T1000 (cell line): ENCODE data around the gene ADCY2.

ENCODE experiments used
- DNase-seq: peaks from one replicate; lab custom pipeline; 2025; ENCODE audit warnings: mixed read lengths; lab: John Stamatoyannopoulos, UW

The ADCY2 gene

DNA sequence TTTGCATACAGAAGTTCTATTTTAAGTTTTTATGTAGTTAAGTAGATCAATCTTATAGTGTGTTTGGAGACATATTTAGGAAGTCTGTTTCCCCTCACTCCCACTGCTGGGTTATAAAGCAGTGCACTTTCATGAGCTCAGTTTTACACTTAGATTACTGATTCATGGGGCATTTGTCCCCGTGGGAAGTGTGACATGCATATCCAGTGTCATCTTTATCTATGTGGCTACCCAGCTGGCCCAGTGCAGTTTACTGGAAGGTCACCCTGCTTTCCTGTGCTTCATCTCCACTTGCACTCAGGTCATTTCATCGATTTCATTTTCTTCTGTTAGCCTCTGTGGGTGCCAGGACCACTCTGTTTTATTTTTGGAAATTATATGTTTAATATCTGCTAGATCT lies 49.1 kb downstream of the ADCY2 start:
- DNase-seq: no peak

DNA sequence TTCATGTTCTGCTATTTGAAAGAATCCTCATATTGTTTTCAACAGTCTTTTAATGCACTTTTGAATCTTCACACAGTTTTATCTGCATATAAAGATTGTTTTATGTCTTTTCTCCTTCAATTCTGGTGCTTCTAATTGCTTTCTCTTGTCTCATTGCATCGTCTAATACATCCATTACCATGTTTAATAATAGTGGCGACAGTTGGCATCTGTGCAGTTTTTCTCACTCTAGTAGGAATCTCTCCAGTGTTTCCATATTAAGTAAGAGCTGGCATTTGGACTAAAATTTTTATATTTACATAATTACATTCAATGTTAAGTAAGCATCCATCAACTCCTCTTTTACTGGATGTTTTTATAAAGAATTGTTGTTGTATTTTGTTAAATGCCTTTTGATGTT lies 49.9 kb downstream of the ADCY2 start:
- DNase-seq: no peak

DNA sequence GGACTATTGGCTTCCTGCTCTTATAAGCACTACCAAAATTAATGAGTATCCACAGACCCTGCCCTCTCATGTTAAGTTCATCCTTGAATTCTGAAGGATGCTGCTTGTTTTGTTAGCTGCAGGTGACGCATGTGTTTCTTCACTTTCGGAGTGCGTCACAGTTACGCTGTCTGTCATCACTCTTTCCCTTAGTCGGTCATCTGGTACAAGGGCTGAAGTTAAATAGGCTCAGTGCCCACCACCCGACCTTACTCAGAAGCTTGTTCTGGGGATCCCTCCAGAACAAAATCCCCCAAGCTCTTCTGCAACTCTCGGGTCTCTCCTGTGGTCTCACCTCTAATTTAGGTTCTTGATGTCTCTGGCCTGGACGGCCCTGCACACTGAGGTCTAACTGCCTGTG lies 51.0 kb downstream of the ADCY2 start:
- no peak for DNase-seq

DNA sequence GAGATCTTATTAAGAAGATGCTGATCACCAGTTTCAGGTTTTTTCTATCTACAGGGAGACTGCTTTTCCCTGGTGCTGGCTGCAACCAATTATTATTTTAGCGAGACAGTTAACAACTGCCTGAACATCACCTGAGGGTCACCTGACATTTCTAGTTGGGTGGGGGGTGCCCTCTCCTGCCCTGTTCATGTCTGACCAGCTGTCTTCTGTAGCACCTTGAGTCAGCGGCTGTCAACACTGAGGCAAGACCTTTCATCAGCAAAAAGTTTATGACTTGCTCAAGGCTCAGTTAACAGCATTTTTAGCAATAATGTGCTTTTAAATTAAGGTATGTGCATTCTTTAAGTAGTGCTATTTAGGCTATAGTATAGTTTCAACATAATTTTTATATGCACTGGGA lies 58.0 kb downstream of the ADCY2 start:
- DNase-seq: no peak

DNA sequence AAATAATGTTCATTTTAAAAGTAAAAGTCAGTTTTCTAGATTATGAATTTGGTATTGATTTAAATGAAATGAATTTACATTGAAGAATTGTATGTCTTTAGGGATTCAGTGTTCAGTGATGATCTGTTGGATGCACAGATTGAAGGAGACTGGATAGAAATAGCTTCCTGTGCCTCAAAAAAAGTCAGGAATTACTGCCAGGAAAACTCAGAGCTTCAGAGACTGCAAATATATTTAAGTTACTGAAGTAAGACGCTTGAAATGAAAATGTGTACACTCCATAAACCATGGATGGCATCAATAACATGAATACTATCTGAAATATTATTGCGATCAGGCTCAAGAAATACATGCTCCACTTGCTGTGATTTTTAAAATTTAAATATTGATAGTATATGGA lies 60.3 kb downstream of the ADCY2 start:
- DNase-seq: no peak

DNA sequence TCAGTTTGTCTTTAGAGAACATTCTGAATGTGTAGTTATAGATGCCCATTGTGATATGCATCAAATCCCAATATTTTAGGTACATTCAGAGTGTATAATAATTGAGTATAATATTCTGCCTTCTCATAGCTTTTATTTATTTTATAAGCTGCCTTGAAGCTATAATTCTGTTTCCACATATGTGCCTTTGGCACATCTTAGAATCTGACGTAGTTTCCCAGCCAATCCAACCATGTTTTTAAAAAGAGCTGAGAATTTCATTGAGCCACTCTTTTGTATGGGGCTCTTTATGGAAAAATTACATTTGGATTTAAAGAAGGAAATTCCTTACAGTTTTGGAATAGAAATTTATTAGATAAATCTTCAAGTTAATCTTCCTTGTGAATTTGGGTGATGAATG lies 65.4 kb downstream of the ADCY2 start:
- DNase-seq: no peak

DNA sequence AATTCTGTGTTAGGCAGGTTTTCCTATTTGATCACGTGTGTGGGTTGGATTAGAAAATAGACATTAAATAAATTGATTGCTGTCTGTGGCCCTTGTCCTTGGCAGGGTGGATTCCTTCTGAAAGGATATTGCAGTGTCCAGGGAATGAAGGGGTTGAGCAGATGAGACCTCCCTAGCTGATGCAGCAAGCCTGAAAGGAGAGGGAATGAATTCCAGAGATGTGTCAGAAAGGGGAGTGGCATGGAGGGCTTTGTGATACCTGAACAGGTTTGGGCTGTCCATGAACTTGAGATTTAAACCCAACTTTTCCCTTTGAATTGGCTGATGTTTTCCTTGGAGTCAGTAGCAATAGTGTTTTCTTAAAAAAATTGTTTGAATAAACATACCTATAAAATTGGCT lies 66.8 kb downstream of the ADCY2 start:
- no peak for DNase-seq

DNA sequence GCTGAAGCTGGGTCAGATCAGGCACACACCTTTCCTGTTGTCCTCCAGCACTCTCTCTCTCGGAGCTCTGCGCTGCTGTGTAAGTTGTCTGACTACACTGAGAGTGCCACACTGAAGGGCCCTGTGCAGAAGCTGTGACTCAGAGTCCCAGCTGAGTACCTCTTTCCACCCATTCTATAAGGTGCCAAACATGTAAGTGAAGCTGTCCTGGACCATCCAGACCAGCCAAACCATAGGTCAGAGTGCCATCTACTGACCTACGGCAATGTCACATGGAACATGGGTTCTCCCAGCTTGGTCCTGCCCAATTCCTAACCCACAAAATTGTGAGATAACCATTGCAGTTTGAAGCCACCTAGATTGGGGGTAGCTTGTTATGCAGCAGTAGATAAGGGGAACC lies 68.2 kb downstream of the ADCY2 start:
- DNase-seq: no peak

DNA sequence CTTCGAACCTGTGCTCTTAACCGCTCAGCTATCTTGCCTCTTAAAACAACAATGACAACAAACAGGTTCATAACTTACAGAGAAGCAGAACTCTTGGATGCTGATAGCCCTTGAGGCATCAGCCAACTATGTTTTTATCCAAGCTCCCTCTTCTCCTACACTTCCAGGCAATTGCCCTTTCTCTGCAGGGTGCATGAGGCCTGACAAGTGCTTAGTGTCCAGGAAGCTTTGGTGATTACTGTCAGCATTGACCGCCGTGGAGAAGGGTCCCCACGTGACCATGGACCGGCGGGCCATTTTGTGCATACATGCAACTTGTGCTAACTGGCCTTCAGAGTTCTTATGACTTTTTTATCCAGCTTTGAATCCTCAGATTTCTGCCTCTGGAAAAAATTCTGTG lies 71.2 kb downstream of the ADCY2 start:
- DNase-seq: no peak

DNA sequence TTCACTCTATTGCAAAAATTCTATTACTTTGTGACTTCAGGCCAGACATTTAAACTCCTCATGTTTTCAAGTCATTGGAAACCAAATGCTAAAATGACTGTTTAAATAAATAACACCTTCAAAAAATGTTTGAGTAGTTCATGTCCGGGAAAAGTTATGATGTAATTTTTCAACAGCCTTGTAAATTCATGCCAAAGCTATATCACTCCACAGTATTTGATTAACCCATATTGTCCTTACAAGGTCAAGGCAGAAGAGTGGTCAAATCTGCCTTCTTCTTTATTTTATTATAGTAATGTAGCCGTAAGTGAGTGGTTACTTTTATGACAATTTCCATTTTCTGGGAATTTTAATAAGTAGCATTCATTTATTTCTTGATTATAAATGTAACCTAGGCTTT lies 72.8 kb downstream of the ADCY2 start:
- no peak for DNase-seq

DNA sequence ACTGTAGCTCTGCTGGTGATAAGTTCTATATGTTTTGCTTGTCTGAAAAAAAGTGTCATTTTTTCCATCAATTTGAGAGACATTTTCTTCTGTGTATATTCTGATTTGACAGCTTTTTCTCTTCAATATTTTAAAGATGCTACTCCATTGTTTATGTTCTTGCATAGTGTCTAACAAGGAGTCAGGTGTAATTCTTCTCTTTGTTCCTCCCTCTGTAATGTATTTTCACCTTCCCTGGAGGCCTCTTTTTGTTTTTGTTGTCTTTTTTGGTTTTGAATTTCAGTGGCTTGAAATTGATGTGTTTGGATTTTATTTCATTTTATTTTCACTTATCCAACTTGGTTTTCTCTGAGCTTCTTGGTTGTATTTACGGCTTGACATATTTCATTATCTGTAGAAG lies 75.8 kb downstream of the ADCY2 start:
- no peak for DNase-seq

DNA sequence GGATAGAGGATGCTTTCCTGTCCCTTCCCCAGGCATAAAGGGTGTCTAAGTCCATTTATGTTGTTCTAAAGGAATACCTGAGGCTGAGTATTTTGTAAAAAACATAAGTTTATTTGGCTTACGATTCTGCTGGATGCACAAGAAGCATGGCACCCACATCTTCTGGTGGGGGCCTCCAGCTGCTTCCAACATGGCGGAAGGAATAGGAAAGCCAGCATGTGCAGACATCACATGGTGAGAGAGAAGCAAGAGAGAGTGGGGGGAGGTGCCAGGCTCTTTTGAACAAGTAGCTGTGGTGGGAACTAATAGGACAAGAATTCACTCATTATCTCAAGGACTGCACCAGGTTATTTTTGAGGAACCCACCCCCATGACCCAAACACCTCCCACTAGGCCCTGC lies 77.2 kb downstream of the ADCY2 start:
- no peak for DNase-seq

DNA sequence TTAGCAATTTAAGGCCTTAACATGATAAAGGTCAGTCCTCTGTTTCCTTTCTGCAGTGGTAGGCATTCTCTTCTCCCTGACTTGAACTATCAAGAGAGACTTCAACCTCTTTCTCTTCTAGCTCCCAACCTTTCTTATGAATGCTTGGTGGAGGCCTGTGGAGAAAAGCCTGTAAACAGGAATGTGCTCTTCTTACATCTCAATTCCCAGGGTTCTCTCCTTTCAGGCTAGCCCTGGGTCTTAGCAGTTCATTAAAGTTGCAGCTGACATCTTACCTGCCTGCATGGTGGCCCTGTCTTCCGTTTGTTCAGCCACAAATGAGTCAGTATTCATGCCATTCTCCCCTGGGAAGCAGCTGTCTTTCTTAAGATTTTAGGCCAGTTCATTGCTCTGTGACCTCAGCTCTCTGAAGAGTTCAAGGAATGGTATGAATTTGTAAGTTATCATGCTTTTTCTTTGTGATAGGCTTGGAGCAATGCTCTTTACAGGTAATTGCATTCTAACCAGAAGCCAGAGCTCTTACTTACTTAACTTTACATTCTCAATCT lies 77.8 kb downstream of the ADCY2 start:
- no peak for DNase-seq

DNA sequence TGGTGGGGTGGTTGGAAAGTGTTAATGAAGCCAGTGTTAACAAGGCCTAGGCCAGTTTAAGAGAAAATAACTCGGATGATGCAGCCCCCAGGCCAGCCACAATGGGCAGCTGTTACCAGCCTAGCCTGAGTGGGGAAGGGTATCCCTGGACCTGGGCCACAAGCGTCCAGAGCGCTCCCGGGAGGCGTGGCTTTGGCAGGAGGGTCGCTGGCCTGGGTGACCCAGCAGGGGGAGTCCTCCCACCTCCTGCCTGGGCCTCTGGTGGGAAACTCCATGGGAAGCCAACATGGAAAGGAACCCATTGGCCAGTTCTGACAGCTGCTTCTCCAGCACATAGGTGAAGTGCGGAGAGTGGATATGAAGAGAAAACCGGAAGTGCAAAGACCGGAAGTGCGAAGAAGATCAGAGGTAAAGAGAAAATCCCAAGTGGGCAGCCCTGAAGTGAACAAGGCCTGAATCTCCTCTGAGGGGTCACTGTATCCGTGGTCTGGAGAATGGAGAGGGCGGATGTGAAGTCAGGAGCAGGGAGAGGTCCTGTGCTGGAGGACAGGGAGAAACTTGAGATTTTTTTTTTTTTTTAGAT lies 79.0 kb downstream of the ADCY2 start:
- DNase-seq: no peak

DNA sequence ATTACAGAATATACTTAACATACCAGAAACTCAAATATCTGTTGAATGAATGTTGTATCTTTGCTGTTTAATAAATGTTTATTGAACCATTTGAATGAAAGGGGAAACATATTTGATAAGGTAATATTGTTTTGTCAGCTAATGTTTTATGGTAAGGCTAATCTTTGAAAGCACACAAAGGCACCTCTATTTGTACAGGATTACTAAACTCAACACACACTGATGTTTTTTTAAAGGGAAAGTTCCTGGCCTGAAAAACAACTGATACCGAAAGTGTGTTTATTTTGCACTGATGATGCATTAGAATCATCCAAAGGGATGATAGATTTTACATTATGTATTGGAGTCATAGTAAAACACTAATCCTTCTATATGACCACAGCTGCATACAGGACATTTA lies 82.5 kb downstream of the ADCY2 start:
- DNase-seq: no peak

DNA sequence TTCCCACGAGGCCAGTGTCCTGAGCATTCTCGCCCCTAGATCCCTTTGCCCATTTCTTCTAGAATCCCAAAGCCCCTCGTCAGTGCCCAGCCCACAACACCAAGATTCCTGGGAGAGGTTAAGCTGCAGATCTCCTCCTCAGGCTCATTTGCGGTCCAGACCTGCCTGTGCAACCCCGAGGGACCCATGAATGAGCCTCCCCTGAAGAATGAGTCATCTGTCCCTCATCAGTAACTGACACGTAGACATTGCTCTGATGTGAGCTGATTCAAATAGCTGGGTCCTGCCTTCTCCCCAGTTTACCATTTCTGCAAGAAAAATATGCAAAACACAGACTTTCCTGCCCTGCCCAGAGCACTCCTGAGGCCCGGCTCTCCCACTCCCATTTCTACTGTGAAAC lies 92.8 kb downstream of the ADCY2 start:
- DNase-seq: no peak

DNA sequence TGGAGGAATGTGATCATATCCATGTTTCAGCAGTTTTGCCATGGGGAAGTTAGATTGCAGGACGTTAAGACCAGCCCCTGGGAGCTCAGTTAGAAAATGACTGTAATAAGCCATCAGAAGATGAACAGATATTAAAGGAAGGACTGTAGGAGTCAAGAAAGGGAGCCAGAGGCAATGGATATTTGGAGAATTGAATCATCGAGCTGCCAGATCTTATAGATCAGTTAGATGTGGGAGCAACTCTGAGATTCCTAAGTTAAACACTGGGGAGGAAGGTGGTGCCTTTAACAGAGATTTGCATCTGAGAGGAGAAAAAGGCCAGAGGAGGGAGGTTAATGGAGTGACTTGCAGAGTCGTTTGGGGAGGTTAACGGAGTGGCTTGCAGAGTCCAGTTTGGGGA lies 96.4 kb downstream of the ADCY2 start:
- no peak for DNase-seq

DNA sequence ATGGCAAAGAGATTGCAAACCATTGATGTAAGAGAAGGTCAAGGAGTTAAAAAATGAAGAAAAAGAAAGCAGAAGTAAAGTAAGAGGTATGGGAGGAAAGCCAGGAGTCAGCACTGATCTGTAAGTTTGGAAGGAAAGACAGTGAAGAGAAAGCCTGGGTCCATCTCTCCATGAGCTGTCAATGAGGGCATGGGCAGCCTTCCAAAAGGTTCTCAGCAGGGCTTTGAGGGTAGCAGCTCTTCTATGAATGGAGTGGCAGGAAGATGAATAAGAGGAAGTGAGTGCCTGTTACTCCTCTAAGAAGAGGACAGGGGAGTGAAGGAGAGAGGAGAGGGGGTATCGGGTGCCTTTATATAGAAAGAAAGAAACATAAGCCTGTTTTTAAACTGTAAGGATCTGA lies 97.1 kb downstream of the ADCY2 start:
- no peak for DNase-seq

DNA sequence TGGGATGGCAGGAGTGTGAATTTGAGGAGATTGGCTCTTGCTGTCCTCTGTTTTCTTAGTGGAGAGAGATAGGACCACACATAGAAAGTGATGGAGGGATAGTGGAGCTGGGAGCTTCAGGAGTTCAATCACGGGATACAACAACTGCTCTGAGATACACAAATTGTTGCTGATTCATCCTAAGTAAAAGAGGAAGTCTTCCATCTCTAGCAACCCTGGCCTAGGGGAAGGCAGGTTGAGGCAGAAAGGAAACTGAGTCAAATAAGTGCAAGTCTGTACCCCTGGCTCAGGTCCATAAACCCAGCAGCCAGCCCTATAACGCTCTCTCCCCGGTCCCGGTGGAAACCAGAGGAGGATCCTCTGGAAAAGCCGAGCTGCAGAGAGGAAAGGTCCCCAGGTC lies 97.7 kb downstream of the ADCY2 start:
- DNase-seq: no peak

DNA sequence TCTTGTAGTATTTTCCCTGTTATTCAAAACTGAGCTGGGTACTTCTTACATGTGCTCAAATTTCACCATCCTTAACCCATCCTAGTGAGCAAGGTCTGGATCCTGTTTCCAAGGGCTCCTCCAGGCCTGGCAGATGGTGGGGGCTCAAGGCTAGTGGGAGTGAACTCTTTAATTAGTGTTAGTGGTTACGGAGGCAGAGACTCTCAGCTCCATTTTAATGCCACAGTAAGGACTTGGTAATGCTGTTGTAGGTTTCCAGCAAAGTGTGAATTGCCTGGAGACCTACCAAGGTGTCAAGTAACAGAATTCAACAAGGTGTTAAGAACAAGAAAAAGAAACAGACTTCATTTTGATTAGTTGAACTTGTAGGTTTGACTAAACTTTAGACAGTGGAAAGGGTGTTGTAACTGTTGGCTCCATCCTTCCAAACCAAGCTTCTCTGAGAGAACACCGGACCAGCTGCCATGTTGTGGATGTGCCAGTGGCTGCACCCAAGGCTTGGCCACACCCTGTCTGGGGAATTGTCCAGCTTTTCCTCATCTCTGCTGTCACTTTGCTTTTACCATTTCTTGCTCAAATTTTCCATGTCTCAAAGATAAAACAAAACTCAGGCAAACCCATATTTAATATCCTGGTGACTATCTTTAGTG lies 98.7 kb downstream of the ADCY2 start:
- no peak for DNase-seq

DNA sequence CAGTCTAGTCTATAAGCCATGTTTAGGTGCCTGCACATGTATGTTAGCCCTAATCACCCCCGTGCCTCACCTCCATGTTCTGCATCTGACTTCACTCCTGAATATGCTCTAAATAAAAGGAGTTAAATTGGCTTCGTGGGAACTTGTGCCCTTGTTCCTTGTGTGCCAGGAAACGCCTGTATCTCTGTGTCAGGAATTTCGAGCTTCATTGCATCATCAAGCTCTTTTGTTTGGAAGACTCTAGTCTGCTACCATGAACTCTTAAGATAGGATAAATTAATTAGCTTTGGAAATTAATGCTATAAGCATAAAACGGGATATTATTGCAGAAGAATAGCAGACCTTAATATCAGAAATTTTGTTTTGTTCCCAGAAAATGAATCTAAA lies 99.2 kb downstream of the ADCY2 start:
- DNase-seq: no peak

DNA sequence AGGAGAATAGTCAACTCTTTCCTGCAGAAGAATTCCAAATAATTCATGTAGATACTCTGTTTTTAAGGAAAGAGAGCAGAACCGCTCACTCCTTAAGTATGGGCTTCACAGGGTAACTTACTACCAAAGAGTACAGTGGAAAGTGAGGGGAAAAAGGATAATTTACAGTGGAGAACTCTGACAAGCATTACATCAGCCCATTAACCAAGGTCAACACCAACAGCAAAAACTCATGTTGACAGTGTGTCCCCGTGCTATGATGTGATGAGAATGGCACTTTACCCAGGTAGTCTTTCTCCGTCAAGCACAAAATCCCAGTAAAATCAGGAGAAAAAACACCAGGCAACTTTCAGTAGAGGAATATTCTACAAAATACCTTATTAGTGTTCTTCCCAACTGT lies 104.3 kb downstream of the ADCY2 start:
- no peak for DNase-seq

DNA sequence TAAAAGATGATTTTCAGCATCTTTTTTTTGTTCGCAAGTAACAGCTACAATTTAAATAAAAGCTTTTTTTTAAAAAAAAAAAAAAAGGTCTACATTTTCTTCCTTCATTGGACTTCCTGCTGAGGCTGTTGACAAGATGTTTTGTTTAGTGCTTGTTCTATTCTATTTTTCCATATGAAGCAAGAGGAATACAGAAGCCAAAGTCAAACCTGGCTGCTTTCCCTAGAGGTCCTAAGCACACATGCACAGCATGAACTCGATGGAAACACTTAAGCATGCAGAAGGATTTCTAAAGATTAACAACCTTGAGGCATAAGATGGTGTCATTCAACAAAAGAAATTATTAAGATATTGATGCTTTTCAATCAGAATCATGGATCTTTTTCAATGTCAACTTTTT lies 105.1 kb downstream of the ADCY2 start:
- no peak for DNase-seq

DNA sequence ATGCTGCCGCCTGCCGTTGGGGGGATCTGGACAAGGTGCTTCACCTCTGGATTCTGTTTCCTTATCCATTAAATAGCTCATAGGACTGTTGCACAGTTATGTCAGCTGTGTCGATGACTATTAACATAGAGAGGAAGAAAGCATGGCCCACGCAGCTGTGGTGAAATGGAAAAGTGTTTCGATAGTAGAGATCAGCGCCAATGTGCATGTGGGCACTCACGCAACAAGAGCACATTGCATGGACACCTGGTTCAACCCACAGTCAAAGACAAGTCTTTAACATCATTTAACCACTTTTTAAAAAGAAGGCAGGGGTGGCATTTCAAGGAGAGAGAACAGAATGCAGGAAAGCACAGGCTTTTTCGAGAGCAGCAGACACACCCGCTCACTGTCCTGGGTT lies 107.6 kb downstream of the ADCY2 start:
- no peak for DNase-seq
